Endothelial cell of umbilical vein (primary cell): Measurements from ENCODE around the gene BCL2L2. TPM values are rescaled to one million over a fixed set of nuclear protein-coding genes. Genes with fewer than 3 reads are reported as not detected.

ENCODE experiments used
- BruUV-seq: library from RNA; stranded (reverse); fragments of 400-500 nt; replicated peaks from 2 replicates; lab custom pipeline; 2021; lab: Mats Ljungman, UMichigan
- CTCF ChIA-PET: fragments of 300-600, 350-600 bp; sonication (Branson Sonifier 250); formaldehyde crosslinking; loops from one replicate; lab custom pipeline; 2021; ENCODE audit warnings: antibody characterized with exemption, inconsistent platforms; lab: Charles Lee
- POLR2A ChIA-PET: fragments of 300-600, 350-600 bp; sonication (Branson Sonifier 250); formaldehyde crosslinking; loops from one replicate; lab custom pipeline; 2021; ENCODE audit warnings: antibody characterized with exemption, inconsistent platforms; lab: Charles Lee
- DNase-seq: peaks from one replicate; pipeline ENCODE4 v3.0.0-alpha.2; 2011; ENCODE audit warnings: low read depth, low spot score
- FAIRE-seq: peaks from 2 replicates; lab custom pipeline; 2011; peaks lifted over from hg19 to GRCh38; lab: Jason Lieb, UNC
- H2AFZ ChIP-seq: 2 replicates; pipeline ENCODE4 v1.6.0; 2012; ENCODE audit warnings: low read depth, low read length, control low read depth, inconsistent platforms
- H3K27ac ChIP-seq: 2 replicates; pipeline ENCODE4 v1.5.1; 2011; ENCODE audit warnings: low read depth, mild to moderate bottlenecking, control low read depth, low read length, moderate library complexity; ENCODE audit not compliant: insufficient read depth
- H3K27me3 ChIP-seq, 2 experiments: 2 replicates each; pipeline versions ENCODE4 v1.6.0 to v1.6.1; 2011; ENCODE audit warnings: low read length in 2 of 2, mixed read lengths in 1 of 2; ENCODE audit not compliant: control insufficient read depth in 2 of 2, insufficient read depth in 2 of 2
- H3K36me3 ChIP-seq, 2 experiments: 2 replicates in 1 of 2; 3 replicates in 1 of 2; pipeline ENCODE4 v1.5.1; 2011; ENCODE audit warnings: low read length in 2 of 2, mild to moderate bottlenecking in 1 of 2, moderate library complexity in 1 of 2; ENCODE audit not compliant: control insufficient read depth in 2 of 2, insufficient read depth in 2 of 2; ENCODE audit errors: extremely low read depth in 1 of 2
- H3K4me1 ChIP-seq: 3 replicates; pipeline ENCODE4 v1.5.1; 2011; ENCODE audit warnings: mild to moderate bottlenecking, low read length; ENCODE audit not compliant: control insufficient read depth, insufficient read depth; ENCODE audit errors: extremely low read depth
- H3K4me2 ChIP-seq: 2 replicates; pipeline ENCODE4 v1.6.1; 2011; ENCODE audit warnings: low read length, control low read depth, mixed read lengths; ENCODE audit not compliant: insufficient read depth
- H3K4me3 ChIP-seq, 3 experiments: fragments of 200-600 bp in 1 of 3; sonication (generic), shearing (Covaris generic) in 1 of 3; replicated peaks in 1 of 3; 2 replicates each; pipeline ENCODE4 v1.5.1; 2011 to 2016; ENCODE audit warnings: control low read depth in 3 of 3, low read length in 3 of 3, mild to moderate bottlenecking in 2 of 3, inconsistent platforms in 1 of 3, low read depth in 1 of 3, moderate library complexity in 1 of 3; ENCODE audit not compliant: insufficient read depth in 1 of 3
- H3K79me2 ChIP-seq: 2 replicates; pipeline ENCODE4 v1.6.0; 2012; ENCODE audit warnings: low read length, inconsistent platforms; ENCODE audit not compliant: control insufficient read depth, insufficient read depth
- H3K9ac ChIP-seq: replicated peaks from 2 replicates; pipeline ENCODE3; 2011; ENCODE audit warnings: low read length, control low read depth; ENCODE audit not compliant: insufficient read depth; ENCODE audit errors: extremely low read depth
- H3K9me1 ChIP-seq: replicated peaks from 3 replicates; pipeline ENCODE4 v1.6.0; 2011; ENCODE audit warnings: mild to moderate bottlenecking, low read length; ENCODE audit not compliant: control insufficient read depth, insufficient read depth; ENCODE audit errors: extremely low read depth
- H3K9me3 ChIP-seq: replicated peaks from 2 replicates; pipeline ENCODE4 v1.5.1; 2012; ENCODE audit warnings: low read length, inconsistent platforms; ENCODE audit not compliant: control insufficient read depth, insufficient read depth
- H4K20me1 ChIP-seq: replicated peaks from 2 replicates; pipeline ENCODE3; 2011; ENCODE audit warnings: mild to moderate bottlenecking, low read length; ENCODE audit not compliant: control insufficient read depth, insufficient read depth; ENCODE audit errors: extremely low read depth
- CTCF ChIP-seq, 2 donors: IDR thresholded peaks; 1 replicate in 1 of 2; 2 replicates in 1 of 2; pipeline ENCODE4 v1.5.1; 2011; ENCODE audit warnings: low read length in 2 of 2, mild to moderate bottlenecking in 2 of 2, moderate library complexity in 2 of 2, control low read depth in 1 of 2, inconsistent platforms in 1 of 2, low read depth in 1 of 2; ENCODE audit not compliant: insufficient read depth in 1 of 2; ENCODE audit errors: extremely low read depth in 1 of 2
- EZH2 ChIP-seq: IDR thresholded peaks from 2 replicates; pipeline ENCODE4 v1.6.1; 2012; ENCODE audit warnings: borderline replicate concordance, low read depth, mild to moderate bottlenecking, moderate library complexity, low read length, inconsistent platforms; ENCODE audit not compliant: severe bottlenecking
- FOS ChIP-seq: IDR thresholded peaks from 2 replicates; pipeline ENCODE4 v1.6.1; 2011; ENCODE audit warnings: mild to moderate bottlenecking, low read length, moderate library complexity, borderline replicate concordance; ENCODE audit not compliant: insufficient read depth
- GATA2 ChIP-seq: IDR thresholded peaks from 2 replicates; pipeline ENCODE4 v1.7.0; 2011; ENCODE audit warnings: low read depth, mild to moderate bottlenecking, moderate library complexity, mixed read lengths, low read length; ENCODE audit not compliant: insufficient read length, insufficient read depth
- JUN ChIP-seq: IDR thresholded peaks from 2 replicates; pipeline ENCODE4 v1.6.1; 2011; ENCODE audit warnings: borderline replicate concordance, low read depth; ENCODE audit not compliant: insufficient read length, insufficient read depth
- POLR2A ChIP-seq: IDR thresholded peaks from 2 replicates; pipeline ENCODE4 v1.6.1; 2012; ENCODE audit warnings: low read depth, mild to moderate bottlenecking, control low read depth, low read length
- POLR2AphosphoS5 ChIP-seq: IDR thresholded peaks from 2 replicates; pipeline ENCODE4 v1.6.1; 2012; ENCODE audit warnings: low read depth, mild to moderate bottlenecking, control low read depth, low read length, moderate library complexity; ENCODE audit not compliant: insufficient read depth
- dilution Hi-C: fragments of 300-500 bp; cut with MboI; formaldehyde crosslinking; loops from one replicate; pipeline ENCODE4 v1.15.0; 2019; ENCODE audit warnings: low sequenced_read_pairs; ENCODE audit not compliant: extremely low pct_ligation_motif_present
- intact Hi-C: fragments of 100-400 bp; cut with micrococcal nuclease; formaldehyde crosslinking; loops from one replicate; pipeline ENCODE4 v1.10.0; 2022
- polyA plus RNA-seq, 4 experiments: library from polyadenylated mRNA; depleted of rRNA in 3 of 4; stranded (reverse) in 3 of 4; unstranded in 1 of 4; fragments of >200 nt; gene quantifications; 2 replicates each; pipeline versions ENCODE4 v1.2.1 to v1.2.3, GENCODE V29; 2011 to 2012; ENCODE audit warnings: missing spikeins in 1 of 4
- total RNA-seq: library from RNA; stranded (reverse); gene quantifications from 2 replicates; pipeline ENCODE4 v1.2.3, GENCODE V29; 2021

The BCL2L2 gene
- total and polyA plus RNA-seq, 2 donors (not counting 3 experiments of a cell fraction or from before 2014, with no cell fraction given), result 19.9 to 24.3 TPM

- Histone ChIP-seq H3K4me1 (peaks cover 11% of the 10 kb centered on the region), H3K36me3 (no peaks in the 10 kb centered on the region), H3K9ac (peak overlapping the region; percentile 92), H3K79me2 (no peaks in the 10 kb centered on the region), H3K27me3 (no peaks in the 10 kb centered on the region), H2AFZ (no peak overlapping the region), H3K4me3 (peak overlapping the region; percentile 16 to 79 (median 76)), H3K9me1 (no peaks in the 10 kb centered on the region), H3K4me2 (peak overlapping the region; percentile 90), H4K20me1 (no peaks in the 10 kb centered on the region), H3K9me3 (no peaks in the 10 kb centered on the region), H3K27ac (peak overlapping the region; percentile 75)
- ChIA-PET POLR2A (no interaction called here), CTCF (interaction anchor here (0.6 to 4.0 kb wide), 12 partner anchors 12 to 231 kb away, joined by 3 to 53 read pairs (median 4); partner anchors contain the start of genes ACIN1, C14orf119, HOMEZ and PABPN1)
- no TSS peak for BruUV-seq
- dilution Hi-C loops, result no loop called here
- no peak for TF ChIP-seq GATA2
- no peak for TF ChIP-seq EZH2
- no peak for TF ChIP-seq JUN
- no peak for TF ChIP-seq CTCF (IDR thresholded peaks at IDR 0.05; ENCODE audit: extremely low read depth in 1 of 2, insufficient read depth in 1 of 2, low read depth in 1 of 2, low read length in 2 of 2)
- TF ChIP-seq POLR2A, result no peak
- TF ChIP-seq FOS, result no peak
- no peak for TF ChIP-seq POLR2AphosphoS5
- DNase-seq (no peak), FAIRE-seq (no peak)
- intact Hi-C loops, result loop anchor here (1.0 kb wide), 1 partner anchor 113 kb away; no protein-coding TSS in a partner anchor
Measured at GRCh38 chr14:23299986-23300686, 6.5 kb upstream of the BCL2L2 start.
